Measurements from ENCODE around the gene DNAJC16. TPM values are rescaled to one million over a fixed set of nuclear protein-coding genes. Genes with fewer than 3 reads are reported as not detected.

Gene DNAJC16
- total and polyA plus RNA-seq, 2 of the 13 experiments (the other 11 are each of a cell fraction or from before 2014, with no cell fraction given) = 11.4 to 15.4 TPM

GRCh38 chr1:15616373-15617172, 89.9 kb downstream of the DNAJC16 start:
- in situ Hi-C loops (cut with HindIII; ENCODE audit: extremely low pct_ligation_motif_present, low pct_unique_long_range_greater_than_20kb) = no loop called here
- intact Hi-C loops (cut with micrococcal nuclease; ENCODE audit: unreplicated experiment) = loop anchor here (1.0 kb wide), 1 partner anchor 11 kb away; no protein-coding TSS in a partner anchor
- peak overlapping the region; percentile 48 for H3K9ac ChIP-seq (ENCODE audit: insufficient read depth, low read depth, low read length)
- peaks cover 20% of the 10 kb centered on the region for H4K20me1 ChIP-seq (ENCODE audit: insufficient read depth, low read length)
- DNase-seq (ENCODE audit: low spot score) (no peak), FAIRE-seq (no peak), ATAC-seq (peak; percentile 22)
- TF ChIP-seq HBP1 (CRISPR knock-in tag; IDR thresholded peaks at IDR 0.05; ENCODE audit: low read depth) (0 out of 2 replicates have a peak, but pooled peaks have one; percentile 6), ZNF136 (CRISPR knock-in tag; IDR thresholded peaks at IDR 0.05; ENCODE audit: low read depth) (no peak), GFI1 (CRISPR knock-in tag; IDR thresholded peaks at IDR 0.05; ENCODE audit: borderline replicate concordance) (0 out of 2 replicates have a peak, but pooled peaks have one; percentile 2)
- H3K4me3 ChIP-seq (replicated peaks in 1 of 3; ENCODE audit: insufficient read depth in 1 of 3, low read depth in 2 of 3, low read length in 3 of 3) = peak overlapping the region; percentile 65 to 100 (median 87)
- peak overlapping the region; percentile 29 for H3K27ac ChIP-seq (ENCODE audit: extremely low read length, insufficient read depth, low read length)
- H3K27me3 ChIP-seq (ENCODE audit: control insufficient read depth in 1 of 2, insufficient read depth in 2 of 2, low read length in 2 of 2) = no peaks in the 10 kb centered on the region; a peak in 1 of 5 replicates
- peak overlapping the region; percentile 67 for H2AFZ ChIP-seq (ENCODE audit: low read length)
- no peaks in the 10 kb centered on the region for H3K9me3 ChIP-seq (ENCODE audit: low read length)
- WGBS (ENCODE audit: low lambda C conversion rate) = 18% methylated on average over 16 of the region's 16 CpGs
- peak overlapping the region; percentile 92 for H3K4me2 ChIP-seq (ENCODE audit: low read depth, low read length)
- peaks cover 44% of the 10 kb centered on the region for H3K4me1 ChIP-seq (ENCODE audit: insufficient read depth, low read length)
- peaks cover 0 to 2% of the 10 kb centered on the region in 2 experiments; a peak in 2 of 5 replicates for H3K36me3 ChIP-seq (replicated peaks in 1 of 2; ENCODE audit: control insufficient read depth in 1 of 2, insufficient read depth in 2 of 2, low read length in 2 of 2)
- POLR2A ChIA-PET = interaction anchor here (1.7 to 8.5 kb wide), 4 partner anchors 14 to 31 kb away, joined by 3 to 188 read pairs (median 20); no protein-coding TSS in a partner anchor
- peaks cover 36% of the 10 kb centered on the region for H3K79me2 ChIP-seq (ENCODE audit: insufficient read depth, low read length)
- BruUV-seq (replicated peaks) = no TSS peak
- CTCF ChIA-PET (ENCODE audit: low intra/inter-chr PET ratio, low total read pairs) = no interaction called here

Data from HepG2 (cell line).